OCI-LY1 (cell line): Measurements from ENCODE around the gene MICOS13.

Experiments used
- EZH2 ChIP-seq: fragments of 200-600 bp; sonication (generic), shearing (Covaris generic); IDR thresholded peaks from 2 replicates; pipeline ENCODE4 v1.8.0; 2017; ENCODE audit warnings: borderline replicate concordance, mixed run types, mild to moderate bottlenecking, antibody characterized with exemption, low read length, moderate library complexity, mixed read lengths
- TF ChIP-seq, protein P1 (sequence below): fragments of 200-600 bp; sonication (generic), shearing (Covaris generic); IDR thresholded peaks from 2 replicates; pipeline ENCODE4 v1.5.1; 2017; ENCODE audit warnings: mild to moderate bottlenecking, antibody characterized with exemption, low read length, moderate library complexity, mixed read lengths

DNA sequence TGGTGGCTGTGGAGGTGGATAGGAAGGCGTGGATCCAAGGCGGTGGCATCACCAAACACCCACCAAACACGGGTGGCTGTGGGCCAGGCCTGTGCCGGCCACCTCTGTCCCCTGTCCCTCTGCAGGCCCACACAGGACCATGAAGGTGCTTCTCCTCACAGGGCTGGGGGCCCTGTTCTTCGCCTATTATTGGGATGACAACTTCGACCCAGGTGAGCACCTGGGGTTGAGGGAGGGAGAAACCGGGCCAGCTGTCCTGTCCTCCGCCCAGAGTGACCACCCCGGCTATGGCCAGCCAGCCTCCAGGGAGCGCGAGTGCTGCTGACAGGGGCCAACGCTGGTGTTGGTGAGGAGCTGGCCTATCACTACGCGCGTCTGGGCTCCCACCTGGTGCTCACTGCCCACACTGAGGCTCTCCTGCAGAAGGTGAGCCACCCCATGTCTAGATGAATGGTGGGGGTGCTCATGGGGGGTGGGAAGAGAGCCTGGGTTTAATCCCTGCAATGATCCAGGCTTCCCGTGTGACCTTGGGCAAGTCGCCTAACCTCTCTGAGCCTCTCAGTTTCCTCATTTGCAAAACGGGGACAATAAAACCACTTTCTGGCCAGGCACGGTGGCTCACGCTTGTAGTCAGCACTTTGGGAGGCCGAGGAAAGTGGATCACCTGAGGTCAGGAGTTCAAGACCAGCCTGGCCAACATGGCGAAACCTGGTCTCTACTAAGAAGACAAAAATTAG, 4.5 kb upstream of the MICOS13 start:
- no peak for TF ChIP-seq EZH2
- TF ChIP-seq, protein P1, sequence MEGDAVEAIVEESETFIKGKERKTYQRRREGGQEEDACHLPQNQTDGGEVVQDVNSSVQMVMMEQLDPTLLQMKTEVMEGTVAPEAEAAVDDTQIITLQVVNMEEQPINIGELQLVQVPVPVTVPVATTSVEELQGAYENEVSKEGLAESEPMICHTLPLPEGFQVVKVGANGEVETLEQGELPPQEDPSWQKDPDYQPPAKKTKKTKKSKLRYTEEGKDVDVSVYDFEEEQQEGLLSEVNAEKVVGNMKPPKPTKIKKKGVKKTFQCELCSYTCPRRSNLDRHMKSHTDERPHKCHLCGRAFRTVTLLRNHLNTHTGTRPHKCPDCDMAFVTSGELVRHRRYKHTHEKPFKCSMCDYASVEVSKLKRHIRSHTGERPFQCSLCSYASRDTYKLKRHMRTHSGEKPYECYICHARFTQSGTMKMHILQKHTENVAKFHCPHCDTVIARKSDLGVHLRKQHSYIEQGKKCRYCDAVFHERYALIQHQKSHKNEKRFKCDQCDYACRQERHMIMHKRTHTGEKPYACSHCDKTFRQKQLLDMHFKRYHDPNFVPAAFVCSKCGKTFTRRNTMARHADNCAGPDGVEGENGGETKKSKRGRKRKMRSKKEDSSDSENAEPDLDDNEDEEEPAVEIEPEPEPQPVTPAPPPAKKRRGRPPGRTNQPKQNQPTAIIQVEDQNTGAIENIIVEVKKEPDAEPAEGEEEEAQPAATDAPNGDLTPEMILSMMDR, result no peak
